NK-92 (cell line): ENCODE measurements around the gene MSL3B.

ENCODE experiments used
- DNase-seq: peaks from one replicate; lab custom pipeline; 2025; ENCODE audit not compliant: unreplicated experiment; lab: John Stamatoyannopoulos, UW

Gene MSL3B

DNA sequence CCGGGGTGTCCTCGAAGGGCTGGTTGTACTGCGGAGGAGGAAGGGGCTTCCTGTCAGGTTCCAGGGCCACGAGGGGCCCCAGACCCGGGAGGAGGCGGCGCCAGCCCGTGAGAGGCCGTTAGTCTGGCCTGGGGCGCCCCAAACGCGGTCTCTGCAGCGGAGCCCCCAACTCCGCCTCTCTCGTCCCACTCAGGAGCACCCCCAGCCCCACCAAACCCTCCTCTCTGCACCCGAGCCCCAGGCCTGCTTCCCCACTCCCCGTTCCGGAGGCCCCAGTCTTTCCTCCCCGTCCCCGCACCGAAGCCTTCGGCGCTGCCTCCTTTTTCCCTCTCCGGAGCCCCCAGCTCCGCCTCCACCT, 14.3 kb downstream of the MSL3B start:
- DNase-seq: no peak

DNA sequence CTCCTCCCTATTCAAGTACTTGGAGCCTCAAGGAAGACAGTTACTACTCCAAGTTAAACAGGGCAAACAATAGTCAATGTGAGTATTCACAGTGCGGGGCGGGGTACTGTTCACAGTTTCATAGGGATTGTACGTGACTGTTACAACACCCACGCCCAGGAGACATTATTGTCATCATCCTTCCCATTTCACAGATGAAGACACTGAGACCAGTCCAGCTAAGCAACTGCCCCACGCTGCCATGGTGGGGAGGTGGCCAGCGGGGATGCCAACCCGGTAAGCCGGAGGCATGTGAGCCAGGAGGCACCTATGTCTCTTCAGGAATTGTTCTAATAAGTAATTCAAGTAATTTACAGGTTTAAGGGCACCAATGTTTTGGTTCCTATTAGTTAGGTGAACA, 14.8 kb downstream of the MSL3B start:
- DNase-seq: no peak

DNA sequence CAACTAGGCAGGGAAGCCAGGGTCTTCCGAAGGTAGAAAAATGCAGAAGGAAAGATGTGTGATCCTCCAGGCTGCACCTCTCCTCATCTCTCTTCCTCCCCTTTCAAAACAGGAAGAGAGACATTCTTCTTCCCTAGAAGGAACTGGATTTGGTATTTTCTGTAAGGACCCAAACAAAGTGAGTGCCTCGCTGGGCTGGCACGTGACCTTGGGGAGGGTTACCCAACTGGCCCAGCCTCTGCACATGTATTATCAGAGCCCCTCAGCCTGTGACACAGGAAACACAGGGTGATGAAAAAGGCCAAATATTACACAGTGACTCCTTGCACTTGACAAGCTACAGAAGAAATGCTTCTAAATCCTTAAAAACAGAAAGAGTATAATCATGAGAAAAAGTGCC, 16.1 kb downstream of the MSL3B start:
- DNase-seq: no peak

DNA sequence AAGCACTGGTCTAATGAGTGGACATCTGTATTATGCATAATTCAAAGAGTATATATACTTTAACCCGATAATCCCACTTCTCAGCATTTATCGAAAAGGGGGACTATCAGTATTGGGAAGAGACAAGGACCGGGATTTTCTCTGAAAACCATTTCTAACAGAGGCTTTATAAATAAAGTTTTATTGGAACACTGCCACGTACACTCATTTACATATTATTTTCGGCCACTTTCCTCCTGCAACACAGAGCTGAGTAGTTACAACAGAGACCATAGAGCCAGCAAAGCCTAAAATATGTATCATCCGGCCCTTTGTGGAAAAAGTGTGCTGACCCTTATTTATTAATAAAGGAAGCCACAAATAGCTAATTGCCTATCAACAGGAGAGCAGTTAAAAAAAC, 17.0 kb downstream of the MSL3B start:
- DNase-seq: no peak

DNA sequence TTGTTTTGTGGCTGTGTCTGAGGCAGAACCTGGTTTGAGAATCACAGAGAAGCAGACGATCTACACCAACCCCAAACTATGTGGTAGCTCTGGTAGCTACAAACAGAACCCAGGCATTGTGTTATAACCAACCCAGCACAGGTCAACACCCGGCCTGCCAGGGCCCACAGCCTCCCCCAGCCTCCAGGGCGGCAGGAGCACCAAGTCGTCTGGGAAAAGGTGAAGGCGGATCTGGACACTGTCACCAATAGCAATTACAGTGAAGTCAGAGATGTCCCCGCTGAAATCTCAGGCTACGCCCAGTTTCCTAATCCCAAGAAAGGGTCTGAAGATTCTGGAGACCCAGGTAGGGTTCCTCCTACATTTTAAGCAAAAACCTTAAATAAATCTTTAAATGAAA, 17.4 kb downstream of the MSL3B start:
- no peak for DNase-seq

DNA sequence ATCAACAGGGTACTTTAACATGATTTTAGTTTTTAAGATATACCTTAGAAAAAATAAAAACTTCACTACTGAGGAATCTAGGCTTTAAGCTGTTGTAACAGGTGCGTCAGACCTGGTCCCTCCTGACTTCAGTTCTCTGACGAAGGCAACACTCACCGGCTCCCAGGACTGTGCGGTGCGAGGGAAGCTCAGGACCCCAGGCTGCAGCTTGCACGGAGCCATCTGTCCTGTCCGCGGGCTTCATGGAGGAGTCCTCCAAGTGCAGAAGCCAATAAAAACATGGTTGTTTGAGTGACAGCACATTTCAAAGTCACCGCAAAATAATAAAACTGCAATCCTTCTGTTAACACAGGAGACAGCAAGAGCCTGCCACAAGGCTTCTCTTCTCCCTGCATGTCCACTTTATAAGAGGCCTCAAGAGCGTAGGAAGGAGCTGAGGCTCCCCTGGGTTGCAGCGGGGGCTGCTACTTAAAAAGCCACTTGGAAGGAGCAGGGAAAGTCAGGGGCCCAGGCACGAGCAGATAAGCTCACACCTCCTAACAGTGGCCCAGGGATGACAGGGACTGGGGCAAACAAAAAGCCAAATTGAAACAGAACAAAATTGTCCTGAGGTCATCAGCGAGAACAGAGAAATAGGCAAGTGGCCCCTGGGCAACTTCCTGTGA, 18.4 kb downstream of the MSL3B start:
- DNase-seq: no peak

DNA sequence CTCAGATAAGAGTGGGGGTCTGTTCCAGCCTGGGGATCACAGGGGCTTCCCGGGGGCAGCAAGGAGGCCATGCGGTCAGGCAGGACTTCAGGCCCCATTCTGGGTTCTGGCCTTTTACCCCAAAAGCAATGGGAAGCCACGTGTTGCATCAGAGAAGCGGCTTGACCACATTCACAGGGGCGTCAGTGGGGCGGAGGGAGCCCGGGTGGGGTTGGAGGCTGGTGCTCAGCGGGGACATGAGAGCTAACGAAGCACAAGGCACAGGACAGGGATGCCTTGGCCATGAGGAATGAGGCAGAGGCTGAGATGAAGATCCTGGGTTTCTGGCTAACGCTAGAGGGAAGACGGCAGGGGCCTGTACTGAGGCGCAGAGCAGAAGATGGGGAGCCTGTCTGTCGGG, 19.9 kb downstream of the MSL3B start:
- no peak for DNase-seq

DNA sequence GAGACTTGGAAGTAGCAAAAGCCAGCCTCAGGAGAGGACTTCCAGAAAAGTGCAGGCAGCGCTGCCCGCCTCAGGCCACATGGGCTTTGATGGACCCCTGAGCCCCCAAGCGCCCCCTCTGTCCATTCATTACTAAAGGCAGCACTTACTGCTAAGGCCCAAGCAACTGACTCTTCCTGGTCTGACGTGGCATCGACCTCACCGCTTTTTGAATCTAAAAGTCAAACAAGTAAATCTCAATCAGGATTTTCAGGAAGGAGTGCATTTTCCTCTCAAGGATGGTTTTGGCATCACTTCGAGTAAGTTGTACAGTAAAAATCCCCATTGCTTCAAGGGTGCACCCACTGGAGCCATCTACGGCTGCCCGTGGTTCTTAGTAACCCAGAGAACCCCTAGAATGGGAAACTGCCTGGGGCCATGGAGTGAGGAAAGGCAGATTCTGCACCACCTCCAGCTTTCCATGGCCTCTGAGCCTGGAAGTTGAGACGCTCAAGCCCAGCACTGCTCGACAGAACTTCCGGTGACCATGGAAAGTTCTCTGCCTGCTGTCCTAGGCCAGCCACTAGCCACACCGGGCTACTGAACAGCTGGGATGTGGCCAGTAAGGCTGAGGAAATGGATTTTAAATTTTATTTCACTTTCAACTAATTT, 20.8 kb downstream of the MSL3B start:
- DNase-seq: no peak

DNA sequence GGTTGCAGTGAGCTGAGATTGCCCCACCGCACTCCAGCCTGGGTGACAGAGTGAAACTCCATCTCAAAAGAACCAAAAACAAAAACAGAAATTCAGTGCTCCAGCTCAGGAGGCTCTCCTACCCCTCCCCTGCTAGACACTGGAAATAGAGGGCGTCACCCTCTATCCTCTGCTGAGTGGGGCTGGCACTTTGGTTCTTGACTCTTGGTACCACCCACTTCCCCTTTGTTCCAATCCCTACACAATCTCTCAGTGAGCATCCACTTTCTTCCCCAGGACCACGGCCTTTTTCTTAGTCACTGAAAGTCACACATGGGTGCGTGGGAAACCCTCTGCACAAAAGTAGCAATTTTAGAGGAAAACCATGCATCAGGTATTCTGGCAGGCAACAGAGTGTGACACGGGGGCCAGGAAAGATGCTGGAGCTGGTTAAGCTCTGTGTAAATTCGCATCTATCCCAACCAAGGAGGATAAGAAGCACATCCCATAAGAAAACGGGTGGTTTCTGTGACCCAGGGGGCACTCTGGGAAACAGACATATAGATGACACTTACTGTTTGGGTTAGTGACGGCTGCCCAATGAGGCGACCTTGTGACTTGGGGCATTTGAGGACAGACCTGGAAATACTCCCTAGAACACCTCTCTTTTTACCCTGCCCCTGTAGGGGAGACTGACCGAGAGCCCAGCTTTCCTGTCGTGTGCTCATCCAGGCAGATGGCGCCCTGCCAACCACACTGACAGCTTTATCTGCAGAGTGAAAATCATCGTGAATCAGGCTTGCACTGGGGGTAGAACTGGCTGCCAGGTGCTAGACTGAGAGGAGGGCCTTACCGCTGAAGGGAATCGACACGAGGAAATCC, 21.6 kb downstream of the MSL3B start:
- no peak for DNase-seq

DNA sequence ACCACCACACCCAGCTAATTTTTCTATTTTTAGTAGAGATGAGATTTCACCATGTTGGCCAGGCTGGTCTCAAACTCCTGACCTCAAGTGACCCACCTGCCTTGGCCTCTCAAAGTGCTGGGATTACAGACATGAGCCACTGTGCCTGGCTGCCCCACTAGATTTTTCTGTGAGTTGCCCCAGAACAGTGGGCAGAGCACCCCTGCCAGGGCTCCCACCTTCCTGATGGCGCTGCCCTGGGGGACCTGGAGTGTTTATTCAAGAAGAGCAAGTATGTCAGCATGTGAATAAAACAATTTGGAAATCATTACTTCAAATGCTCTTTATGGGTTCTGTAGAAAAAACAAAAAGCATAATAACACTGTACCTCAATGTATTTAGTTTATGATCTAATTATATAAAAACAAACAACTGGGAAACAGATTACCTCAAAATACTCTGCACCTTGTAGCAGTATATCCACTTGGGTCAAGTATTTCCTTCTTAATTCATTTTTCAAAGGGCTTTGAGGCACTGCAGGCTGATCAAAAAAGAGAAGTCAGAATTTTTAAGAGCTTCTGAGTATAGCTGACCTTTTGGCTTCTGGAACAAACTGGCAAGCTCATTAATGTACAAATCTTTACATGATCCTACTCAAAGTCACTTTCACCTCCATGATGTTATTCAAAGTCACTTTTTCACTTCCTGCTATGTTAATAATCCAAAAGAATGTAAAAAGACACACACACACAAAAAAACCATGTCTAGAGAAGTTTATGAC, 22.7 kb downstream of the MSL3B start:
- DNase-seq: no peak

DNA sequence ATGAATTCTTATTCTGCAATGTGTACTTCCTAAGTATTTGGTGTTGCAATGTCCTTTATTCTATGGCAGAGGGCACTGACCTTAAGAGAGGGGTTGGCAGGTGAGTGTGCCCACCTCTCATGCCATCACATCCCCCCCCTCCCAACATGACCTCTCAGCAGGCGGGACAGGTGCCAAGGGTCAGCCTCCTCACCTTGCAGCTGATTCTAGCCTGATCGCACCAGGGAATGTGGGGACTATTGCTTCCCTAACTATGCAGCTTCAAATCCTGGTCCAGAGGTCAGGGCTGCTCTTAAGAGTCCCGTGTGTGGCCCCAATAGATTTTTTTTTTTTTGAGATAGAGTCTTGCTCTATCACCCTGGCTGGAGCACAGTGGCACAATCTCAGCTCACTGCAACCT, 23.4 kb downstream of the MSL3B start:
- no peak for DNase-seq

DNA sequence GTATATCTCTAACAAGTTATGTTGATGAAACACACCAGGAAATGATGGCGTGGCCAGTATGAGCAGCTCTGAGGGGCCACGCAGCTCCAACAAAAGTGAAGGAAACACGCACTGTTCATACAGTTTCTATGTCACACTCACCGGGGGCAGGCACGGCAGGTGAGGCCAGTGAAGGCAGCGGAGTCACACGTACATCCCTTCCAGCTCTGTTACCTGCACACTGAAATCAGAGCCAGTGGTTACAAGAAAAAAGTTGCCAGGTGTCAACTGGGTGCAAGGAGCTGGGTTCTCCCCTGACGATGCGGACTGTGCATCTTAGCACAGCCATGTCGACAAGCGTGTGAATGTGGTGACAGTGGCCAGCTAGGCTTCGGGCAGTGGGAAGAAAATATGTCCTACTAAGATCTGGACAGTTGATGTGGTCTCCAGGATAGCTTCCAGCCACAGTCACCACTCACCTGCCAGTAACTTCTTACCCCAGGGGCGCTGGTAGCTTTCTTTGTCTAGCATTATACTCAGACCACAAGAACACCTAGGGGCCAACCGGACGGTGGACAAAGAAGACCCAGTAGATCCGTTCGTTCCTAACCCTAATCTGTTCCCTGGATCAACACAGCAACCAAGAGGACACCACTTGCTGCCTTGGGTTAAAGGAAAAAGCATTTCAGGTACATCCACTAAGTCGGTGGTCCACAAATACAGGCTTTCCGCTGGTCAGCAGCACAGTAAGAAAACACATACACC, 23.9 kb downstream of the MSL3B start:
- DNase-seq: no peak

DNA sequence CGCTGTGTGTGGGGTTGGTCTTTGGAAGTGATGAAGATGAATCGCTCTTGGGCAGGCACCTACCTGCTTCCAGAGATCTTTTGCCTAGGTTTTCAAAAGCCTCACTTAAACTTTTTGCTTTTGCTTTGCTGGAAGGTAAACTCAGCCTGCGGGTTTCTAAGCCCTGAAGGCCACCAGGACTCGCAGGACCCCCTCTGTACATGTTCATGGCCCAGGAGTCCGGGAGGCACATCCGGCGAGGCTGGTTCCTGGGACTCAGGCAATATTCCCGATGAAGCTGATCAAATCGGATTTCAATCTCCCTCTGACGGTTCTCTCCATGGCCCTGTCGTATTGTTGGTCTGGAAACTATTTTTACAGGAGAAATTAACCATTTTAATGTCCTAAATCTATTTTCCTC, 27.0 kb downstream of the MSL3B start:
- no peak for DNase-seq

DNA sequence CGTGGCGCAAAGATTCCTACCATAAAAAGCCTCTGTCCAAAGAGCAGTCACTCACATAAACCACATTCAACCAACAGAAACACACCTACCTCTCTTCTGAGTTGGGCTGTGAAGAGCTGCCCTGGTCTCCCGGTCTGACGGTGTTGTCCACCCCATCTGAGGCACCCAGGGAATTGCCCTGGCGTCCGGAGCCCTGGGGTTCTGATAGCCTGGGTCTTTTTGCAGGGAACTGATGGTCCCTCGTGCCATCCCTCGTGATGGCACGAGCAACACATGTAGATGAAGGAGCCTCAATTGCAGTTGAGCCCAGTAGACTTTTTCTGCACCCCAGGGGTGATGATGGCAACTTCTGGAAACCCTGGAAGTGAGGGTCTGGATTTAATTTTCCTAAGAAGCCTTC, 27.7 kb downstream of the MSL3B start:
- no peak for DNase-seq

DNA sequence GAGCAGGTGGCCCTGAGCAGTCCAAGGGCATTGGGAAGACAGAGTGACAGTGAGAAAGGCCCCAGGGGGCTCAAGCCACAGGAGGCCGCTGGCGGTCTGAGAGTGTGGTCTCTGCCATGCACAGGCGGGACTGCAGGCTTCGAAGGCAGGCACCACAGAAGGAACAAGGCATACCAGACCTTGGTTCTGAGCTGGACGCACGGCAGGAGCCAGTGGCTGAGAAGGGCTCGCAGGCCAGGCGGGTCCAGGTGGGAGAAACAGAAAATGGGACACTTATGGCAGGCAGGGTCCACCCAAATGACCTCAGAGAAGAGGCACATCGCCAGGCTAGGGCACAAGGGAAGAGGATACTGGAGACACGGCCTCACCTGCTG, 28.8 kb downstream of the MSL3B start:
- DNase-seq: no peak

DNA sequence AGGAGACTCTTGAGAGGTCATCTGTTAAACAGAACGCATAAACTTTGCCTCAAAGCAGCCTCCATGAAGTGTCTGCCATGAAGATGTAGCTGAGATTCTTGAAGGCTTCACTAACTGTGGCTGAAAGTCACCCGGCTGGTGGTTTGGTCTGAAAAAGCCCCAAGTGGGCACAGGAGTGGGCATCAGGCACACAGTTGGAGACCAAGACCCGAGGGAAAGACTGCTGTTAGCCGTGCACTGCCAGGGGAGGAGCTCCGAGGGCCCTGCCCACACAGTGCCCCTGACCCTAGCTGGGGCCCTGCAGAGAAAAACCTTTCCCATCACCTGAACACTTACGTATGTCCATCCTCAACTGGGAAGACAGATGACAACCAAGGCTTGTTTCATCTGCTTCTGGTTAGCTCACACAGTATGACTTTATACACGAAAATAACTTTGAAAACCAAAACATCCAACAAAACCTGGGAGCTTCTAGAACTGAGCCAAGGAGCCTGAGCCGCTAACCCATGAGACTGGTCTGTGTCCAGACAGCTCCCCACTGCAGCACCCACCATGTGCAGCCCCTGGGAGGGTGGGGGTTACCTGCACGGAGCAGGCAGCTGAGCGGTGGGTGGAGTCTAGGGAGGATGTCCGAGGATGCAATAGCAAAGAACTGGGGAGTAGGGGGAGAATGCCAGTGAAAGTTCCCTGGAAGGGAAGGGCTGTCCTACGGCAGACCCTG, 29.3 kb downstream of the MSL3B start:
- no peak for DNase-seq

DNA sequence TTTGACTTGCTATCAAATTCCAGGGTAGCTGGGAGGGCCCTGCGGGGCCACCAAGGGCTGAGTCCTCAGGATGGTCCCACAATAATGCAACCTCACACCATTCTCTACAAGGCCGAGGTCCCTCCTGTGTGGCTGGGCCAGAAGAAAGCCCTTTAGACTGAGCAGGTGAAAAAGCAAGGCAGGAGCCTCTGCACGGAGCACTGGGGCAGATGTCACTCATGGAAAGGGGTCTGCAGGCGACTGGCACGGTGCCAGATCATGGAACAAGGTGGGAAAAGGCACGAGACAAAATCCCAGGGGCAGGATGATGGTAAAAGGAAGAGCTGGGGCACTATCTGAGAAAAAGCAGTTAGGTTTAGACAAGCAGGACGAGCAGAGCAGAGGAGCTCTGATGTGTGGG, 29.9 kb downstream of the MSL3B start:
- no peak for DNase-seq

DNA sequence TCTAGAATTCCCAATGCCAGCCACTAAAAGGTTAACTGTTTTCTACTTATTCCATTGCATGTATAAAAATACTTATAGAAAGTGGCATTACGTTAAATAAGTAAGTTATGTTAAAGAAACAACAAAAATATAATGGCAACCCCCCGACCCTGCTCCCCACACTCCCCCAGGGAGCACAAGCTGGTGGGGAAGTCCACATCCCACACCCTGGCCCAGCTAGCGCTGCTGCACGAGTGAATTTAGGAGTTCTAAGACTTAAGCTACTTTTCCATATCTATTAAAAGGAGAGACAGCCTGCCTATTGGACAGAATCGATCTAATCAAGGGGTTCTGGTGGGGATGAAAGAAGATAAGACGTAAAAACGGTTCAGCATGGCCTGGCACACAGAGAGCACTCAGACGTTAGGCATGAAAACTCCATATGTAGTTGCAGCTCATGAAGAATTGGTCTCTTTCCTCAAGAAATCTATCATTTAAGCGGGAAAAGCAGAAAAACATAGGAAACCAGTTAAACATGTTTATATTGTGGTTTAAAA, 30.4 kb downstream of the MSL3B start:
- DNase-seq: no peak

DNA sequence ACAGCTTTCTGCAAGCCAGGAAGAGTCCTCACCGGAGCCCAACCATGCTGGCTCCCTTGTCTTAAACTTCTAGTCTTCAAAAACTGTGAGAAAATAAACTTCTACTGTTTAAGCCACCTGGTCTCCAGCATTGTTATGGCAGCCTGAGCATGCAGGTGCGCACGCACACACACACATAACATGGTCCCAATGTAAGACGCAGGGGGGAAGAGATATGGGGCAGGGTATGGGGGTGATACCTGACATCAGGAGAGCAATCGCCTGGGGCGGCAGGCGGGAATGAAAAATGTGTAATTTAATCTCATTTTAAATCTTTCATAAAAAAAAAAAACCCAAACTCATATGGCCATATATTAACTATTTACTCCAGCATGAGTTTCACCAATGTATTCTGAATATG, 31.8 kb downstream of the MSL3B start:
- no peak for DNase-seq
